GM19463 (cell line): ENCODE data around the gene CD6.
A peak's percentile ranks its signal among the peaks of the same experiment; 100 is the strongest.

ENCODE experiments used
- ATAC-seq: cut with Tn5 transposase; IDR thresholded peaks from one replicate; pipeline ENCODE4 v1.9.1; 2021; ENCODE audit warnings: mild to moderate bottlenecking, moderate library complexity; ENCODE audit not compliant: unreplicated experiment

The CD6 gene

GRCh38 chr11:60982184-60982583, 10.7 kb downstream of the CD6 start:
- no peak for ATAC-seq

GRCh38 chr11:60984149-60984548, 12.7 kb downstream of the CD6 start:
- no peak for ATAC-seq

GRCh38 chr11:60984636-60985035, 13.2 kb downstream of the CD6 start:
- ATAC-seq = no peak

- no peak for ATAC-seq
Measured at GRCh38 chr11:60985501-60985900, 14.0 kb downstream of the CD6 start.

GRCh38 chr11:60985991-60986915, 14.8 kb downstream of the CD6 start:
- ATAC-seq = no peak

- no peak for ATAC-seq
Measured at GRCh38 chr11:60987577-60988277, 16.2 kb downstream of the CD6 start.

GRCh38 chr11:60988658-60989057, 17.2 kb downstream of the CD6 start:
- ATAC-seq = no peak

GRCh38 chr11:60989093-60989650, 17.7 kb downstream of the CD6 start:
- ATAC-seq = no peak

- ATAC-seq = no peak
Measured at GRCh38 chr11:60991457-60991856, 20.0 kb downstream of the CD6 start.

- no peak for ATAC-seq
Measured at GRCh38 chr11:60992842-60993409, 21.4 kb downstream of the CD6 start.

- no peak for ATAC-seq
Measured at GRCh38 chr11:60993615-60994014, 22.1 kb downstream of the CD6 start.

- ATAC-seq = no peak
Measured at GRCh38 chr11:60994541-60995080, 23.1 kb downstream of the CD6 start.

GRCh38 chr11:60995798-60996197, 24.3 kb downstream of the CD6 start:
- no peak for ATAC-seq

- ATAC-seq = no peak
Measured at GRCh38 chr11:60996381-60997138, 25.1 kb downstream of the CD6 start.

GRCh38 chr11:61000426-61000825, 28.9 kb downstream of the CD6 start:
- ATAC-seq = no peak

GRCh38 chr11:61001931-61002330, 30.5 kb downstream of the CD6 start:
- ATAC-seq = no peak

- no peak for ATAC-seq
Measured at GRCh38 chr11:61002598-61002997, 31.1 kb downstream of the CD6 start.

- no peak for ATAC-seq
Measured at GRCh38 chr11:61004180-61004611, 32.7 kb downstream of the CD6 start.

GRCh38 chr11:61004761-61005181, 33.3 kb downstream of the CD6 start:
- no peak for ATAC-seq

- peak; percentile 39 for ATAC-seq
Measured at GRCh38 chr11:61007383-61007955, 36.0 kb downstream of the CD6 start.
